ENCODE measurements around the gene ZKSCAN1.
"Not testable (repeated sequence)": the region's sequence is repeated elsewhere in the genome, so short reads cannot be mapped to it uniquely, and the experiment has no call there.

The ZKSCAN1 gene

GRCh38 chr7:100015232-100016214 is at the start of gene ZKSCAN1:
ZKSCAN1 (plus strand) TSS chr7:100015596; CDS start chr7:100023507, 7,911 bp downstream.
- peaks cover 29 to 39% of the 10 kb centered on the region in 2 donors for H3K4me1 ChIP-seq (ENCODE audit: control insufficient read depth in 2 of 2, insufficient read depth in 2 of 2, low read length in 2 of 2)
- H3K9me3 ChIP-seq (ENCODE audit: control insufficient read depth in 2 of 2, low read length in 2 of 2): no peaks in the 10 kb centered on the region
- H3K9ac ChIP-seq (ENCODE audit: low read depth in 1 of 2, low read length in 2 of 2): peak within 1 kb of the TSS; percentile 97 to 100
- peaks cover 4 to 5% of the 10 kb centered on the region in 2 donors for H3K36me3 ChIP-seq (ENCODE audit: control insufficient read depth in 2 of 2, insufficient read depth in 2 of 2, low read length in 2 of 2)
- H3K27ac ChIP-seq (ENCODE audit: low read depth in 2 of 2, low read length in 2 of 2): peak within 1 kb of the TSS; percentile 88 to 92
- no peaks in the 10 kb centered on the region for H3K27me3 ChIP-seq (ENCODE audit: control insufficient read depth in 2 of 2, insufficient read depth in 2 of 2, low read length in 2 of 2)
- peak within 1 kb of the TSS; percentile 70 to 98 for H3K4me3 ChIP-seq (ENCODE audit: low read length in 2 of 2)

- H3K4me3 ChIP-seq (ENCODE audit: low read length in 2 of 2): no peak overlapping the region
- no peak overlapping the region for H3K9ac ChIP-seq (ENCODE audit: low read depth in 1 of 2, low read length in 2 of 2)
- H3K9me3 ChIP-seq (ENCODE audit: control insufficient read depth in 2 of 2, low read length in 2 of 2): no peaks in the 10 kb centered on the region
- H3K4me1 ChIP-seq (ENCODE audit: control insufficient read depth in 2 of 2, insufficient read depth in 2 of 2, low read length in 2 of 2): no peaks in the 10 kb centered on the region
- no peaks in the 10 kb centered on the region for H3K36me3 ChIP-seq (ENCODE audit: control insufficient read depth in 2 of 2, insufficient read depth in 2 of 2, low read length in 2 of 2)
- H3K27me3 ChIP-seq (ENCODE audit: control insufficient read depth in 2 of 2, insufficient read depth in 2 of 2, low read length in 2 of 2): no peaks in the 10 kb centered on the region
- no peak overlapping the region for H3K27ac ChIP-seq (ENCODE audit: low read depth in 2 of 2, low read length in 2 of 2)
These were observed 46.1 kb upstream of the ZKSCAN1 start for GRCh38 chr7:99969298-99969697.

DNA sequence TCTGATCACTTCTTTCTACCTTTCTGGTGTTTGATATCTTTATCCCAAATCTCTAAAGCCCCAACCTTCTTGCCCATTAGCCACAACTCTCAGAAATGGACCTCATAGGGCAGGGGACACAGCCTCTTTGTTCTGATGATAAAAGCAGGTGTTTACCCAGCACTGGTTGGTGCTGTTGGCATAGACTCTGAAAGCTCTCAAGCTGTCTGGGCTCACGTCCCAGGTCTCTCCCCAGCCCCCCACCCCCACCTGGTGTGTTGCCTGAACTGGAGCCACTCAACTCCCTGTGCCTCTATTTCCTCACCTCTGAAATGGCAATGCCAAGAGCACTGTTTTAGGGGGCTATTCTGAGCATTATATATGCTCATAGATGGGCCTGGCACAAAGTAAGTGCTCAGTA is 45.6 kb upstream of the ZKSCAN1 start:
- not testable (repeated sequence) for H3K27ac ChIP-seq (ENCODE audit: low read depth in 2 of 2, low read length in 2 of 2); H3K36me3 ChIP-seq (ENCODE audit: control insufficient read depth in 2 of 2, insufficient read depth in 2 of 2, low read length in 2 of 2); H3K9ac ChIP-seq (ENCODE audit: low read depth in 1 of 2, low read length in 2 of 2); H3K9me3 ChIP-seq (ENCODE audit: control insufficient read depth in 2 of 2, low read length in 2 of 2); H3K4me3 ChIP-seq (ENCODE audit: low read length in 2 of 2); H3K27me3 ChIP-seq (ENCODE audit: control insufficient read depth in 2 of 2, insufficient read depth in 2 of 2, low read length in 2 of 2); H3K4me1 ChIP-seq (ENCODE audit: control insufficient read depth in 2 of 2, insufficient read depth in 2 of 2, low read length in 2 of 2)

DNA sequence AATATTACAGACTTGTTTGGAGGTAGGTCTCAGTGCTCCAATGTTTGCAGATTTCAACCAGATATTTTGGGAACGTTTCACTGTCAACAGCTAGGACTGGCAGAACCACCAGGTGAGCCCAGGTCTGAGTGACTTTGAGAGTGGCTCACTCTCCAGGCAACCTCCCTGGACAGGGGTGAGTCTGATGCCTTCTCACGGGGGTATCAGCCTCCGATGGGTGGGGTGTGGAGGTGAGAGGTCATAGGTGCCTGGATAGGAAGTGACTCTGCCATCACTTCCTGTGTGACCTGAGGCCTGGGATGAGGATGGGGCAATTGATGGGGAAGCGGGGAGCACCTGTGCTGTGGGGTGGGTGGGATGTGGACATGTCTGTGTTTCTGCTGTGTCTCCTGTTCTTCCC is 44.2 kb upstream of the ZKSCAN1 start:
- H3K36me3 ChIP-seq (ENCODE audit: control insufficient read depth in 2 of 2, insufficient read depth in 2 of 2, low read length in 2 of 2): no peaks in the 10 kb centered on the region
- no peak overlapping the region for H3K4me3 ChIP-seq (ENCODE audit: low read length in 2 of 2)
- no peak overlapping the region for H3K9ac ChIP-seq (ENCODE audit: low read depth in 1 of 2, low read length in 2 of 2)
- no peaks in the 10 kb centered on the region for H3K9me3 ChIP-seq (ENCODE audit: control insufficient read depth in 2 of 2, low read length in 2 of 2)
- H3K27ac ChIP-seq (ENCODE audit: low read depth in 2 of 2, low read length in 2 of 2): no peak overlapping the region
- no peaks in the 10 kb centered on the region for H3K4me1 ChIP-seq (ENCODE audit: control insufficient read depth in 2 of 2, insufficient read depth in 2 of 2, low read length in 2 of 2)
- no peaks in the 10 kb centered on the region for H3K27me3 ChIP-seq (ENCODE audit: control insufficient read depth in 2 of 2, insufficient read depth in 2 of 2, low read length in 2 of 2)

GRCh38 chr7:99973817-99974216 is 41.6 kb upstream of the ZKSCAN1 start:
- not testable (repeated sequence) for H3K9ac ChIP-seq (ENCODE audit: low read depth in 1 of 2, low read length in 2 of 2); H3K9me3 ChIP-seq (ENCODE audit: control insufficient read depth in 2 of 2, low read length in 2 of 2); H3K27ac ChIP-seq (ENCODE audit: low read depth in 2 of 2, low read length in 2 of 2); H3K4me3 ChIP-seq (ENCODE audit: low read length in 2 of 2); H3K27me3 ChIP-seq (ENCODE audit: control insufficient read depth in 2 of 2, insufficient read depth in 2 of 2, low read length in 2 of 2); H3K36me3 ChIP-seq (ENCODE audit: control insufficient read depth in 2 of 2, insufficient read depth in 2 of 2, low read length in 2 of 2); H3K4me1 ChIP-seq (ENCODE audit: control insufficient read depth in 2 of 2, insufficient read depth in 2 of 2, low read length in 2 of 2)

GRCh38 chr7:99974681-99975080 is 40.7 kb upstream of the ZKSCAN1 start:
- H3K27ac ChIP-seq (ENCODE audit: low read depth in 2 of 2, low read length in 2 of 2): no peak overlapping the region
- H3K9me3 ChIP-seq (ENCODE audit: control insufficient read depth in 2 of 2, low read length in 2 of 2): no peaks in the 10 kb centered on the region
- no peak overlapping the region for H3K9ac ChIP-seq (ENCODE audit: low read depth in 1 of 2, low read length in 2 of 2)
- H3K4me3 ChIP-seq (ENCODE audit: low read length in 2 of 2): no peak overlapping the region
- no peaks in the 10 kb centered on the region for H3K4me1 ChIP-seq (ENCODE audit: control insufficient read depth in 2 of 2, insufficient read depth in 2 of 2, low read length in 2 of 2)
- H3K27me3 ChIP-seq (ENCODE audit: control insufficient read depth in 2 of 2, insufficient read depth in 2 of 2, low read length in 2 of 2): no peaks in the 10 kb centered on the region
- no peaks in the 10 kb centered on the region for H3K36me3 ChIP-seq (ENCODE audit: control insufficient read depth in 2 of 2, insufficient read depth in 2 of 2, low read length in 2 of 2)

- H3K9ac ChIP-seq (ENCODE audit: low read depth in 1 of 2, low read length in 2 of 2): no peak within 1 kb of the TSS
- H3K27ac ChIP-seq (ENCODE audit: low read depth in 2 of 2, low read length in 2 of 2): no peak within 1 kb of the TSS
- H3K4me1 ChIP-seq (ENCODE audit: control insufficient read depth in 2 of 2, insufficient read depth in 2 of 2, low read length in 2 of 2): no peaks in the 10 kb centered on the region
- no peaks in the 10 kb centered on the region for H3K9me3 ChIP-seq (ENCODE audit: control insufficient read depth in 2 of 2, low read length in 2 of 2)
- H3K27me3 ChIP-seq (ENCODE audit: control insufficient read depth in 2 of 2, insufficient read depth in 2 of 2, low read length in 2 of 2): no peaks in the 10 kb centered on the region
- H3K36me3 ChIP-seq (ENCODE audit: control insufficient read depth in 2 of 2, insufficient read depth in 2 of 2, low read length in 2 of 2): no peaks in the 10 kb centered on the region
- no peak within 1 kb of the TSS for H3K4me3 ChIP-seq (ENCODE audit: low read length in 2 of 2)
These were observed 39.4 kb upstream of the ZKSCAN1 start, which contains the start of gene AZGP1 for GRCh38 chr7:99975782-99976521. AZGP1 (minus strand) TSS chr7:99976031; CDS start chr7:99976020, 11 bp downstream.

DNA sequence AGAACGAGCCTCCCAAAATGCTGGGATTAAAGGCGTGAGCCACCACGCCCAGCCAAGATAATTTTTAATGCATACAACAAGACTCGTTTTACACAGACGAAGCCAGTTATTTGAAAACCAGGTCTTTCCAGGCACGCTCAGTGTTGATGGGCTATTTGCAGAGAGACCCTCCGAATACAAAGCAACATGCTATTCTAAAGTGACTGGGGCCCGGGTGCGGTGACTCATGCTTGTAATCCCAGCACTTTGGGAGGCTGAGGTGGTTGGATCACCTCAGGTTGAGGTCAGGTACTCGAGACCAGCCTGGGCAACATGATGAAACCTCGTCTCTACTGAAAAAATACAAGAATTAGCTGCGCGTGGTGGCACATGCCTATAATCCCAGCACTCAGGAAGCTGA is 38.8 kb upstream of the ZKSCAN1 start:
- Histone ChIP-seq H3K9me3 (ENCODE audit: control insufficient read depth in 2 of 2, low read length in 2 of 2) (no peaks in the 10 kb centered on the region), H3K27me3 (ENCODE audit: control insufficient read depth in 2 of 2, insufficient read depth in 2 of 2, low read length in 2 of 2) (no peaks in the 10 kb centered on the region), H3K4me1 (ENCODE audit: control insufficient read depth in 2 of 2, insufficient read depth in 2 of 2, low read length in 2 of 2) (no peaks in the 10 kb centered on the region), H3K4me3 (ENCODE audit: low read length in 2 of 2) (no peak overlapping the region), H3K27ac (ENCODE audit: low read depth in 2 of 2, low read length in 2 of 2) (no peak overlapping the region), H3K9ac (ENCODE audit: low read depth in 1 of 2, low read length in 2 of 2) (no peak overlapping the region), H3K36me3 (ENCODE audit: control insufficient read depth in 2 of 2, insufficient read depth in 2 of 2, low read length in 2 of 2) (no peaks in the 10 kb centered on the region)

- not testable (repeated sequence) for H3K27me3 ChIP-seq (ENCODE audit: control insufficient read depth in 2 of 2, insufficient read depth in 2 of 2, low read length in 2 of 2); H3K9ac ChIP-seq (ENCODE audit: low read depth in 1 of 2, low read length in 2 of 2); H3K4me3 ChIP-seq (ENCODE audit: low read length in 2 of 2); H3K9me3 ChIP-seq (ENCODE audit: control insufficient read depth in 2 of 2, low read length in 2 of 2); H3K4me1 ChIP-seq (ENCODE audit: control insufficient read depth in 2 of 2, insufficient read depth in 2 of 2, low read length in 2 of 2); H3K27ac ChIP-seq (ENCODE audit: low read depth in 2 of 2, low read length in 2 of 2); H3K36me3 ChIP-seq (ENCODE audit: control insufficient read depth in 2 of 2, insufficient read depth in 2 of 2, low read length in 2 of 2)
These were observed 35.6 kb upstream of the ZKSCAN1 start for GRCh38 chr7:99979814-99980225.

DNA sequence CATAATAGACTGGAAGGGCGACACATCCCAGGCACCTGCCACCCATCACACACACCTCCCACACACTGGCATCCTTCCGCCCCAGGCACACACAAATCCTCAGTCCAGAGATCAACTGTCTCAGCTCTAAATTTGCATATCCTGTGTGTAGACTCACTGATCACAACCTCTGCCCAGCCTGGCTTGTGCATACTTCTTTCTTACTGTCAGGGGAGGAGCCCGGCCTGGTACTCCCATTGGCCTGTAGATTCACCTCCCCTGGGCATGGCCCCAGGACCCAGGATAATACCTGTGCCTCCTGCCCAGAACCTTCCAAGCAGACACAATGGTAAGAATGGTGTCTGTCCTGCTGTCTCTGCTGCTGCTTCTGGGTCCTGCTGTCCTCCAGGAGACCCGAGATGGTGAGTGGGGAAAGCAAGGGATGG is 34.9 kb upstream of the ZKSCAN1 start:
- not testable (repeated sequence) for H3K36me3 ChIP-seq (ENCODE audit: control insufficient read depth in 2 of 2, insufficient read depth in 2 of 2, low read length in 2 of 2); H3K4me3 ChIP-seq (ENCODE audit: low read length in 2 of 2); H3K4me1 ChIP-seq (ENCODE audit: control insufficient read depth in 2 of 2, insufficient read depth in 2 of 2, low read length in 2 of 2); H3K27ac ChIP-seq (ENCODE audit: low read depth in 2 of 2, low read length in 2 of 2); H3K9ac ChIP-seq (ENCODE audit: low read depth in 1 of 2, low read length in 2 of 2); H3K27me3 ChIP-seq (ENCODE audit: control insufficient read depth in 2 of 2, insufficient read depth in 2 of 2, low read length in 2 of 2); H3K9me3 ChIP-seq (ENCODE audit: control insufficient read depth in 2 of 2, low read length in 2 of 2)
